SK-N-SH treated with all-trans-retinoic acid at 6 μM for 48 hours (cell line): ENCODE results near the gene NUP210.
A peak's percentile ranks its signal among the peaks of the same experiment; 100 is the strongest.

Experiments used
- ATAC-seq: fragments of 200-7000 bp; cut with Tn5 transposase; 3 replicates; pipeline ENCODE4 v1.9.1; 2020; ENCODE audit warnings: mild to moderate bottlenecking, moderate library complexity
- ARNTL ChIP-seq: fragments of 450-650 bp; formaldehyde crosslinking; IDR thresholded peaks from 2 replicates; pipeline ENCODE4 v1.5.0; 2020; ENCODE audit warnings: low read depth, mild to moderate bottlenecking, moderate library complexity, borderline replicate concordance
- BACH2 ChIP-seq: fragments of 250-450 bp; sonication (Bioruptor Pico); IDR thresholded peaks from 2 replicates; pipeline ENCODE4 v1.9.0; 2021; ENCODE audit warnings: mild to moderate bottlenecking, borderline replicate concordance
- CREB5 ChIP-seq: fragments of 250-450 bp; sonication (Bioruptor Pico); IDR thresholded peaks from 2 replicates; pipeline ENCODE4 v1.5.1; 2020; ENCODE audit warnings: low read depth, mild to moderate bottlenecking, moderate library complexity
- CSDC2 ChIP-seq: fragments of 250-450 bp; sonication (Bioruptor Pico); IDR thresholded peaks from 2 replicates; pipeline ENCODE4 v1.5.0; 2020; ENCODE audit warnings: mild to moderate bottlenecking, moderate library complexity
- CSRNP3 ChIP-seq: fragments of 250-450 bp; sonication (Bioruptor Pico); IDR thresholded peaks from 2 replicates; pipeline ENCODE4 v1.5.1; 2021; ENCODE audit warnings: mild to moderate bottlenecking, moderate library complexity
- ESRRG ChIP-seq: fragments of 250-450 bp; sonication (Bioruptor Pico); IDR thresholded peaks from 2 replicates; pipeline ENCODE4 v1.6.1; 2021; ENCODE audit warnings: mild to moderate bottlenecking
- GLIS3 ChIP-seq: fragments of 250-450 bp; sonication (Bioruptor Pico); IDR thresholded peaks from 2 replicates; pipeline ENCODE4 v1.5.0; 2020; ENCODE audit warnings: mild to moderate bottlenecking, moderate library complexity
- ISL1 ChIP-seq: fragments of 250-450 bp; sonication (Bioruptor Pico); IDR thresholded peaks from 2 replicates; pipeline ENCODE4 v2.1.2; 2022; ENCODE audit warnings: mild to moderate bottlenecking, moderate library complexity
- OSR1 ChIP-seq: fragments of 250-450 bp; sonication (Bioruptor Pico); IDR thresholded peaks from 2 replicates; pipeline ENCODE4 v1.8.0; 2022; ENCODE audit warnings: moderate library complexity, mild to moderate bottlenecking, inconsistent platforms
- PPARA ChIP-seq: fragments of 250-450 bp; sonication (Bioruptor Pico); IDR thresholded peaks from 2 replicates; pipeline ENCODE4 v1.5.0; 2020; ENCODE audit warnings: mild to moderate bottlenecking, borderline replicate concordance
- RARB ChIP-seq: fragments of 250-450 bp; sonication (Bioruptor Pico); IDR thresholded peaks from 2 replicates; pipeline ENCODE4 v1.8.0; 2021; ENCODE audit warnings: mild to moderate bottlenecking, moderate library complexity
- SNAI2 ChIP-seq: fragments of 250-450 bp; sonication (Bioruptor Pico); IDR thresholded peaks from 2 replicates; pipeline ENCODE4 v1.5.0; 2020; ENCODE audit warnings: mild to moderate bottlenecking, moderate library complexity
- TCF4 ChIP-seq: fragments of 250-450 bp; sonication (Bioruptor Pico); IDR thresholded peaks from 2 replicates; pipeline ENCODE4 v1.8.0; 2021; ENCODE audit warnings: mild to moderate bottlenecking, moderate library complexity, borderline replicate concordance
- TOX ChIP-seq: fragments of 250-450 bp; sonication (Bioruptor Pico); IDR thresholded peaks from 2 replicates; pipeline ENCODE4 v1.8.0; 2021; ENCODE audit warnings: mild to moderate bottlenecking, moderate library complexity, borderline replicate concordance
- ZC3H10 ChIP-seq: fragments of 250-450 bp; sonication (Bioruptor Pico); IDR thresholded peaks from 2 replicates; pipeline ENCODE4 v1.5.1; 2021; ENCODE audit warnings: mild to moderate bottlenecking, moderate library complexity
- ZFP3 ChIP-seq: fragments of 250-450 bp; sonication (Bioruptor Pico); IDR thresholded peaks from 2 replicates; pipeline ENCODE4 v1.5.0; 2020; ENCODE audit warnings: mild to moderate bottlenecking, moderate library complexity
- ZFP30 ChIP-seq: fragments of 450-650 bp; formaldehyde crosslinking; IDR thresholded peaks from 2 replicates; pipeline ENCODE4 v1.5.0; 2022; ENCODE audit warnings: mild to moderate bottlenecking, moderate library complexity
- ZNF8 ChIP-seq: fragments of 450-650 bp; formaldehyde crosslinking; IDR thresholded peaks from 2 replicates; pipeline ENCODE4 v1.5.0; 2020; ENCODE audit warnings: mild to moderate bottlenecking, moderate library complexity
- TF ChIP-seq, protein P1 (sequence below): fragments of 250-450 bp; sonication (Bioruptor Pico); IDR thresholded peaks from 2 replicates; pipeline ENCODE4 v1.5.0; 2020; ENCODE audit warnings: mild to moderate bottlenecking, moderate library complexity
- TF ChIP-seq, protein P2 (sequence below): fragments of 250-450 bp; sonication (Bioruptor Pico); IDR thresholded peaks from 2 replicates; pipeline ENCODE4 v1.8.0; 2021; ENCODE audit warnings: low read depth, mild to moderate bottlenecking, moderate library complexity, borderline replicate concordance

Gene NUP210

DNA sequence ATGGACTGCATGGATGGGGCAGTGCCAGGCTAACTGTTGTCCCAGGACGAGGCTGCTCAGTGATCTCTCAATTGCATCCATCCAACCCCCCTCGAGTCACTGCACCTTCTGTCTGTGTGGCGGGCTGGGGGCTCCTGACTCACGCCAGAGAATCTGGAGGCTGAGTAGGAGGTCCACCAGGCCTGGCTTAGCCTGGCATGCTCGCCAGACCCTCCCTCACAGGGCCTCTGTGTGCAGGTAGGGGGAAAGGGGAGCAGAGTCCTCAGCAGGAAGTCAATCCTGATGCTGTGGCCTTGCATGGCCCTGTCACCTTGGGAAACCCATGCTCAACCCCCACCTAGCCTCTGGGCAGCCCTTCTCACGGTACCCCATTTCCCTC is 140.6 kb downstream of the NUP210 start:
- no peak for TF ChIP-seq ZFP30 (CRISPR knock-in tag)
- no peak for TF ChIP-seq RARB
- no peak for TF ChIP-seq PPARA
- TF ChIP-seq, all 23 proteins: peak for 0
- no peak for ATAC-seq

DNA sequence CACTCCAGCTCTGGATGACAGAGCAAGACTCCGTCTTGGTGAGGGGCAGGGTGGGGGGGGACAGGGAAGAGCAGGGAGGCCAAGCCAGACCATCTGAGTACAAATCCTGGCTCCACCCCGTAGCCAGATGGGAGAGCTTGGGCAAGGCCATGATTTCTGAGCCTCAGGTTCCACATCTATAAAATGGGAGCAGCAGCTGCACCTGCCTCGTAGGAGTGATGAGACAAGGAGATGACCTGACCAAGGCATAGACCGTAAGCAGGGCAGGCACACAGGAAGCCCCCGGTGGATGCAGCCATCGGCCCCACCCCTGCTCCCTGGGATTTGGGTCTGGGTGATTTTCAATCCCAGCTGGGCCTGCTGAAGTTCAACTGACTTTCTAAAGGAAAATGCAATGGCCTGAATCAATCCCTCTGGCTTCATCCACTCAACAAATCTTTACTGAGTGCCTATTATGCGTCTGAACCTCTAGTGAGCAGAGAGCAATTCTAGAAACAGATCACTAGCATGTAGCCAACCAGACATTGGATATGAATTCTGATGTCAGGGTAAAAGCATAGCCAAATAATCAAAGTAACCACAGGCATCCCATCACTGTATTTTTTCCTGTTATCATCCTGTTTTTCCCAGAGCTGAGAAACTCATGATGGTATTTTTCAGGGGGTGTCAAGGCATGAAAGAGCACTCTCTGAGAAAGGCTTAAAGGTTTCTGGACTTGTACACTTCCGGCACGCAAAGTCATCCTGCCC is 141.2 kb downstream of the NUP210 start:
- TF ChIP-seq ARNTL (CRISPR knock-in tag) (no peak), GLIS3 (CRISPR knock-in tag) (no peak), ZFP3 (CRISPR knock-in tag) (no peak), ZFP30 (CRISPR knock-in tag) (no peak), ZC3H10 (CRISPR knock-in tag) (no peak), TCF4 (CRISPR knock-in tag) (no peak), CSRNP3 (CRISPR knock-in tag) (no peak), TOX (CRISPR knock-in tag) (no peak), CREB5 (CRISPR knock-in tag) (no peak), ZNF8 (CRISPR knock-in tag) (no peak), ESRRG (no peak), OSR1 (no peak), SNAI2 (no peak), ISL1 (CRISPR knock-in tag) (no peak), RARB (no peak)
- TF ChIP-seq, protein P1, sequence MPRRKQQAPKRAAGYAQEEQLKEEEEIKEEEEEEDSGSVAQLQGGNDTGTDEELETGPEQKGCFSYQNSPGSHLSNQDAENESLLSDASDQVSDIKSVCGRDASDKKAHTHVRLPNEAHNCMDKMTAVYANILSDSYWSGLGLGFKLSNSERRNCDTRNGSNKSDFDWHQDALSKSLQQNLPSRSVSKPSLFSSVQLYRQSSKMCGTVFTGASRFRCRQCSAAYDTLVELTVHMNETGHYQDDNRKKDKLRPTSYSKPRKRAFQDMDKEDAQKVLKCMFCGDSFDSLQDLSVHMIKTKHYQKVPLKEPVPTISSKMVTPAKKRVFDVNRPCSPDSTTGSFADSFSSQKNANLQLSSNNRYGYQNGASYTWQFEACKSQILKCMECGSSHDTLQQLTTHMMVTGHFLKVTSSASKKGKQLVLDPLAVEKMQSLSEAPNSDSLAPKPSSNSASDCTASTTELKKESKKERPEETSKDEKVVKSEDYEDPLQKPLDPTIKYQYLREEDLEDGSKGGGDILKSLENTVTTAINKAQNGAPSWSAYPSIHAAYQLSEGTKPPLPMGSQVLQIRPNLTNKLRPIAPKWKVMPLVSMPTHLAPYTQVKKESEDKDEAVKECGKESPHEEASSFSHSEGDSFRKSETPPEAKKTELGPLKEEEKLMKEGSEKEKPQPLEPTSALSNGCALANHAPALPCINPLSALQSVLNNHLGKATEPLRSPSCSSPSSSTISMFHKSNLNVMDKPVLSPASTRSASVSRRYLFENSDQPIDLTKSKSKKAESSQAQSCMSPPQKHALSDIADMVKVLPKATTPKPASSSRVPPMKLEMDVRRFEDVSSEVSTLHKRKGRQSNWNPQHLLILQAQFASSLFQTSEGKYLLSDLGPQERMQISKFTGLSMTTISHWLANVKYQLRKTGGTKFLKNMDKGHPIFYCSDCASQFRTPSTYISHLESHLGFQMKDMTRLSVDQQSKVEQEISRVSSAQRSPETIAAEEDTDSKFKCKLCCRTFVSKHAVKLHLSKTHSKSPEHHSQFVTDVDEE (CRISPR knock-in tag): no peak
- TF ChIP-seq, all 23 proteins: peak for 0
- ATAC-seq: no peak

- ATAC-seq: no peak
- TF ChIP-seq ZFP3 (CRISPR knock-in tag): peak; percentile 62; the same call in 1 of the 2 replicates
- TF ChIP-seq RARB: no peak
- no peak for TF ChIP-seq ESRRG
- TF ChIP-seq, all 23 proteins: peak for 1
Observed at GRCh38 chr3:13277860-13278531, 142.1 kb downstream of the NUP210 start.

DNA sequence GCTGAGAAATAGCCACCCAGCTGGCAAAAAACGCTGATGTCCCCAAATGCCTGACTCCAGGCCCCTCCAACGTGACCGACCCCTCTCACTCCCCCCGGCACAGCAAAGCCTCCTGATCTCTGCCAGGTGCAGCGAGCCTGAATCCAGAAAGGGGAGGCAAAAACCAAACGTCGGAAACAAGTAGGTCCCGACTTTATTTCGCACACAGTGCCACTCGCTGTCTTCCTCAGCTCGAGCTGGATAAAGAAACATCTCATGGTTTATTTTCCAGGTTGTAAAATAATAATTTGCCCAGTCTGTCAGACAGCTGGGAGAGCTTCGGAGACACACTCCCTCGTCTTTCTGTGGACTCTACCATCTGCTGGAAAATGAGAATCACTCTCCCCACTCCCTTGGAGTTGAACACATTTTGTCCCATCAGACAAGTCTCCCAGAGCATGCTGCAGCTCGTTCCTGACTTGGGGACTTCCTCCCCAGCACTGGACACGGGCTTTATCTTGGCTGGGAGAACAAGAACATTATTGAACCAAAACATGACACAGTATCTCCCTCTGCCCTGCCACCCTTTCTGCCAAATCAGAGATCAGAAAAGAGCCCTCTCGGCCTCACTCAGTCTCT is 142.8 kb downstream of the NUP210 start:
- no peak for TF ChIP-seq ARNTL (CRISPR knock-in tag)
- no peak for TF ChIP-seq CSDC2 (CRISPR knock-in tag)
- TF ChIP-seq, protein P1 (CRISPR knock-in tag): no peak
- TF ChIP-seq, protein P2, sequence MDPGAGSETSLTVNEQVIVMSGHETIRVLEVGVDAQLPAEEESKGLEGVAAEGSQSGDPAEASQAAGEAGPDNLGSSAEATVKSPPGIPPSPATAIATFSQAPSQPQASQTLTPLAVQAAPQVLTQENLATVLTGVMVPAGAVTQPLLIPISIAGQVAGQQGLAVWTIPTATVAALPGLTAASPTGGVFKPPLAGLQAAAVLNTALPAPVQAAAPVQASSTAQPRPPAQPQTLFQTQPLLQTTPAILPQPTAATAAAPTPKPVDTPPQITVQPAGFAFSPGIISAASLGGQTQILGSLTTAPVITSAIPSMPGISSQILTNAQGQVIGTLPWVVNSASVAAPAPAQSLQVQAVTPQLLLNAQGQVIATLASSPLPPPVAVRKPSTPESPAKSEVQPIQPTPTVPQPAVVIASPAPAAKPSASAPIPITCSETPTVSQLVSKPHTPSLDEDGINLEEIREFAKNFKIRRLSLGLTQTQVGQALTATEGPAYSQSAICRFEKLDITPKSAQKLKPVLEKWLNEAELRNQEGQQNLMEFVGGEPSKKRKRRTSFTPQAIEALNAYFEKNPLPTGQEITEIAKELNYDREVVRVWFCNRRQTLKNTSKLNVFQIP (CRISPR knock-in tag): no peak
- no peak for TF ChIP-seq BACH2 (CRISPR knock-in tag)
- no peak for ATAC-seq
